Activated CD4-positive, alpha-beta T cell treated with anti-CD3 and anti-CD28 coated beads, Interleukin-2, amount 10 ng/mL, durations not matched to agents 7 days and 5 days (primary cell): ENCODE results near the gene PDCD4. TPM values are rescaled to one million over a fixed set of nuclear protein-coding genes. Genes with fewer than 3 reads are reported as not detected.

Experiments
- CTCF ChIA-PET: fragments of 350-600 bp; sonication (Branson Sonifier 250); formaldehyde crosslinking; loops from one replicate; lab custom pipeline; 2021; ENCODE audit warnings: antibody characterized with exemption; lab: Charles Lee
- POLR2A ChIA-PET: fragments of 350-600 bp; sonication (Branson Sonifier 250); formaldehyde crosslinking; loops from one replicate; lab custom pipeline; 2021; ENCODE audit warnings: antibody characterized with exemption; lab: Charles Lee
- DNase-seq: peaks from one replicate; pipeline ENCODE4 v3.0.0-alpha.2; 2020
- H3K27ac Mint-ChIP-seq: one replicate; pipeline ENCODE4 v1.8.0; 2021; ENCODE audit warnings: mild to moderate bottlenecking, moderate library complexity, mixed read lengths
- H3K27me3 Mint-ChIP-seq: one replicate; pipeline ENCODE4 v1.8.0; 2021; ENCODE audit warnings: mixed read lengths
- H3K36me3 Mint-ChIP-seq: one replicate; pipeline ENCODE4 v1.8.0; 2021; ENCODE audit warnings: low read depth, mixed read lengths
- H3K4me1 Mint-ChIP-seq: one replicate; pipeline ENCODE4 v1.8.0; 2021; ENCODE audit warnings: mixed read lengths
- H3K4me3 Mint-ChIP-seq: one replicate; pipeline ENCODE4 v1.8.0; 2021; ENCODE audit warnings: mild to moderate bottlenecking, moderate library complexity, mixed read lengths
- H3K9me3 Mint-ChIP-seq: one replicate; pipeline ENCODE4 v1.8.0; 2021; ENCODE audit warnings: mixed read lengths
- total RNA-seq, 2 experiments: library from RNA; stranded (reverse); gene quantifications; one replicate each; pipeline ENCODE4 v1.2.3, GENCODE V29; 2021

PDCD4 gene
- total RNA-seq: 10 to 100 TPM; 63.8 to 81.0 TPM

DNA sequence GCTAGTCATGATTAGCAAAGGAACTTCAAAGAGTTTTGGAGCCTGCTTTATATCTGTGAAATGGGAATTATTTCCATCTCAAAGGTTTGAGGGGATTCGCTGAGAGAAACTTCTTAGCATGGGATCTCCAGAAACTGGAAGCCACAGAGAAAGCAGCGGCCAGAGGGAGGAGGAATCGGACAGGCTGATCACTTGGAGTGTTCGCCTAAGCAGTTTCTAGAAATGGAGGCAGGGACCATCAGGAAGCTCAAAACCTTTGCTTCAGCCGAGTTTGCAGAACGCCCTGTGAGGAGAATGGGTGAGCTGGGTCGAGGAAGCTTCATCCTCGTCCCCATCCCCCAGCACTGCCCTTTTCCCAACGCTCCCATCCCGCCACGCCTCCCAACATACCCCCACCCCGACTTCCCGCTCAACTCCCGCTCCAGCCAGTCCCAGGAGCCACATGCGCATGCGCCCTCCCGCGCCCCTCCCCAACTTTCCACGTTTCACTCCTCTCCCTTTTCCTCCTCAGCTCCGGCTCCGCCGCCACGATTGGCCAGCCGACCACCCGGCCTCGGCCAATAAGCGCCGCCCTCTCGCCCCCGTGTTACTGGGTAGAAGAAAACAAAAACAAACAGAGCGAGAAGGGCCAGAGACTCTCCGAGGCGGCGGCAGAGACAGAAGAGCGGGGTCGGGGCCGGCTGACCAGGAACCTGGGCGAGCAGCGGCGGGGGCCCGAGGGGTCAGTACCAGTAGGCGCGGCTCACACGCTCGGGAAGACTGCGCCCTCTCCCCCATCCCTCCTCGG lies at the start of gene PDCD4:
Gene PDCD4 (plus strand): TSS at position 631 of the 787 bp plus-strand sequence. CDS start 4,100 bp downstream, outside the sequence.
- peaks cover 7% of the 10 kb centered on the region for H3K36me3 Mint-ChIP-seq
- DNase-seq: peak; percentile 95
- peaks cover 72% of the 10 kb centered on the region for H3K4me1 Mint-ChIP-seq
- POLR2A ChIA-PET: interaction anchor here (0.7 to 1.0 kb wide), 2 partner anchors 12 to 115 kb away, joined by 3 read pairs; no protein-coding TSS in a partner anchor
- peak within 1 kb of the TSS; percentile 90 for H3K4me3 Mint-ChIP-seq
- H3K27me3 Mint-ChIP-seq: no peaks in the 10 kb centered on the region
- H3K27ac Mint-ChIP-seq: peak within 1 kb of the TSS; percentile 96
- H3K9me3 Mint-ChIP-seq: no peaks in the 10 kb centered on the region
- CTCF ChIA-PET: interaction anchor here (0.7 to 1.2 kb wide), 4 partner anchors 12 to 32 kb away, joined by 3 to 5 read pairs (median 3); no protein-coding TSS in a partner anchor

DNA sequence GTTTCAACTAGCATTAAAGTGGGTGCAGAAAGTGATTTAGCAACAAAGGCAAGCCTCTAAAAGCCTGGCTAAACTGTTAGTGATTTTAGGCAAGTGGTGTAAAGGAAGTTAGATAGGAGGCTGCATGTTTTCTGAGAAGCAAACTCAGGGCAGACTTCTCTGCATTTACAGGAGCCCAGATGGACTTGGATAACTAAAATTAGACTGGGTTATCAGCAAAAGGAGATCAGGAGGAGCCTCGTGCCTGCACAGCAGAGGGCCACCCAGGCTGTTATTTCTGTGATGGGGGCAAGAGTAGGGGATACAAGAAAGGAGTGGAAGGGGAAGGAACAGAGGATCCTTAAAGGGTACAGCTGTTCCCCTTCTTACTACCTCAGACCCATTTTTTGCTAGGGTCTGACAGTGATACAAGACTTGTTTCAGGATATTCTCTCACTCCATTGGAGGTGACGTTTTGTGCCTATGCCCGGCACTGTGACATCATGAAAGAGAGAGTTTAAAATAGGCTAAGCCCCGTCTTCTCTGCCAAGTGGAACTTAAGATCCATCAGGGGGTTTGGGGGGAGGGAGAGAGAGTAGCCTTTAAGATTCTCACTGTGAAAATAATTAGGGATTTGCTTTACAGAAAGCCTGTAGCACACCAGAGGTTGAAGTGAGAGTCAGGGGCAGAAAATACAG lies 49.6 kb upstream of the PDCD4 start:
- ChIA-PET POLR2A (no interaction called here), CTCF (interaction anchor here (1.0 to 4.1 kb wide), 4 partner anchors 13 to 19 kb away, joined by 3 to 17 read pairs (median 4); no protein-coding TSS in a partner anchor)
- H3K27me3 Mint-ChIP-seq: peaks cover 2% of the 10 kb centered on the region
- no peak overlapping the region for H3K4me3 Mint-ChIP-seq
- no peak overlapping the region for H3K27ac Mint-ChIP-seq
- no peak for DNase-seq
- no peaks in the 10 kb centered on the region for H3K9me3 Mint-ChIP-seq
- peaks cover 4% of the 10 kb centered on the region for H3K4me1 Mint-ChIP-seq
- H3K36me3 Mint-ChIP-seq: no peaks in the 10 kb centered on the region

DNA sequence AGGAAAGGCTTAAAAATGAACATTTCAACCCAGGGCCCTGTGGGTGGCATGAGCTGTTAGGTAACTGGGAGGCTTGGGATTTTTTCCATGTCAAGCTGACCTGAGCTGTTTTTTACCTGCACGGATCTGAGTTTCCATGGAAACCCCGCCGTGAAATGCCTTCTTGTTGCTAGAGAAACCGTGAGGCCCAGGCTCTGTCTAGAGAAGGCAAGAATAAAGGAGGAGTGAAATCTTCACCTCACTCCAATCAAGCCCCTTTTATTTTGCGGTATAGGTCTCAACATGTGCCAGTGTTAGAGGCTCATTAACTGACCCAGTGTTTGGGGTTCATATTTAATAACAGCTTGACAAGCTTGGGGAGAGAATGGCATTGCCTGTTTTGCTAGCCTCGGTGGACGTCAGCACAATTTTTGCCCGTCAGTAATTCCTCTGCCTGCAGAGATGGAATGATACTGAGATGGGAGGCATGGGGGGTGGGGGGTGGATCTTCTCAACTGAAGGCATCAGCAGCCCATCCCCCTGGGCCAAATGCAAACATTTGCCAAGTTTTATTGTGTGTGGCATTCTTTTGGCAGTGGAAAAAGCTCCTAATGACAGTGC lies 48.9 kb upstream of the PDCD4 start:
- CTCF ChIA-PET: interaction anchor here (0.7 to 1.3 kb wide), 3 partner anchors 13 to 19 kb away, joined by 3 to 4 read pairs (median 3); no protein-coding TSS in a partner anchor
- Mint-ChIP-seq H3K4me3 (no peak overlapping the region), H3K9me3 (no peaks in the 10 kb centered on the region), H3K4me1 (no peaks in the 10 kb centered on the region), H3K27me3 (peaks cover 2% of the 10 kb centered on the region), H3K27ac (no peak overlapping the region), H3K36me3 (no peaks in the 10 kb centered on the region)
- POLR2A ChIA-PET: no interaction called here
- DNase-seq: no peak

DNA sequence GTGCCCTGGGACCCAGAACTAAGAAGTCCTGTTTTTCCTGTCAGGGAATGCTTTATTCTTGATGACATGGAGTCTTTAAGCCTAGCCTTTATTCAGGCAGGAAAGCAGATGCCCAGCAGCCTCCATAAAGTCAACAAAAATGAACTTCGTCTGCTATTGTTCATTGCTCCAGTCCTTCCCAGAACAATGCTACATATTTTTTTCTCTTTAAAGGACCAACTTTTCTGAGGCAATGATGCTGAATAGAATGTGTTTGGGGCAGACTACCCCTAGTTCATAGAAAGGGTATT lies 47.6 kb upstream of the PDCD4 start:
- ChIA-PET POLR2A (no interaction called here), CTCF (no interaction called here)
- Mint-ChIP-seq H3K27ac (no peak overlapping the region), H3K9me3 (no peaks in the 10 kb centered on the region), H3K27me3 (peaks cover 2% of the 10 kb centered on the region), H3K4me1 (no peaks in the 10 kb centered on the region), H3K4me3 (no peak overlapping the region), H3K36me3 (no peaks in the 10 kb centered on the region)
- DNase-seq: no peak

DNA sequence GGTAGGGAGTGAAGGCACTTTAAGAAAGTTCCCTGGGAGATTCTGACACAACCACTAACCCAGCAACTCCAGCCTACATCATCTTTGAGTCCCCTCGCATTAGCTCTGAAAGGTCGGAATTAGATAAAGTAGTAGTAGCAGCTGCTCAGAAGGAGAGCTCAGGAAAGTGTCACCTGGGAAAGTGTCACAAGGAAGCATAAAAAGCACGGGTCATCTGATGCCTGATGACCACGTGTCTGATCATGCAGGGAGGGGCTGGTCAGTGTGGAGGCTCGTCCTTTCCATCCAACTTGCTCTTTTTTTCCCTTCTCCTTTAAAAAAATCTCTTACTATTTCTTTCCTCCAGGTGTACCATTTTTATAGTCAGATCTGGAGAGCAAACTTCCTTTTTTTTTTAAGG lies 47.1 kb upstream of the PDCD4 start:
- CTCF ChIA-PET: interaction anchor here (1.5 kb wide), 1 partner anchor 17 kb away, joined by 3 read pairs; no protein-coding TSS in a partner anchor
- no peak overlapping the region for H3K27ac Mint-ChIP-seq
- H3K27me3 Mint-ChIP-seq: peaks cover 2% of the 10 kb centered on the region
- no peak overlapping the region for H3K4me3 Mint-ChIP-seq
- no peak for DNase-seq
- no peaks in the 10 kb centered on the region for H3K9me3 Mint-ChIP-seq
- H3K4me1 Mint-ChIP-seq: no peaks in the 10 kb centered on the region
- POLR2A ChIA-PET: no interaction called here
- H3K36me3 Mint-ChIP-seq: no peaks in the 10 kb centered on the region

DNA sequence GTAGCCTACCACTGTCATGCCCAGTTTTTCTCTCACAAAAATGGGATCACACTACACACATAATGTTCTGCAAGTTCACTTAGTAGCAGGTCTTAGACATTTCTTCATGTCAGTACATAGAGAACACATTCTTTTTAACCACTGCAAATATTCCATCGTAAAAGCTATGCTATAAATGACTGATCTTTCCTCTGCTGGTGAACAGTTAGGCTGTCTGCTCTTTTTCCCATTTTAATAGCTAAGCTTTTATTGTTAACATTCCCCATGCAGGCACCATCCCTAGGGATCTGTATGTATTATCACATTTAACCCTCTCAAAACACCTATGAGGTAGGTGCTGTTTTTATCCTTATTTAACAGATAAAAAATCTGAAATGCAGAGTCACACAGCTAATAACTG lies 46.2 kb upstream of the PDCD4 start:
- H3K4me3 Mint-ChIP-seq: no peak overlapping the region
- no peaks in the 10 kb centered on the region for H3K4me1 Mint-ChIP-seq
- H3K36me3 Mint-ChIP-seq: no peaks in the 10 kb centered on the region
- ChIA-PET POLR2A (no interaction called here), CTCF (interaction anchor here (0.6 to 1.5 kb wide), 2 partner anchors 16 to 22 kb away, joined by 3 to 5 read pairs; no protein-coding TSS in a partner anchor)
- no peak for DNase-seq
- H3K27me3 Mint-ChIP-seq: peaks cover 2% of the 10 kb centered on the region
- no peaks in the 10 kb centered on the region for H3K9me3 Mint-ChIP-seq
- H3K27ac Mint-ChIP-seq: no peak overlapping the region

DNA sequence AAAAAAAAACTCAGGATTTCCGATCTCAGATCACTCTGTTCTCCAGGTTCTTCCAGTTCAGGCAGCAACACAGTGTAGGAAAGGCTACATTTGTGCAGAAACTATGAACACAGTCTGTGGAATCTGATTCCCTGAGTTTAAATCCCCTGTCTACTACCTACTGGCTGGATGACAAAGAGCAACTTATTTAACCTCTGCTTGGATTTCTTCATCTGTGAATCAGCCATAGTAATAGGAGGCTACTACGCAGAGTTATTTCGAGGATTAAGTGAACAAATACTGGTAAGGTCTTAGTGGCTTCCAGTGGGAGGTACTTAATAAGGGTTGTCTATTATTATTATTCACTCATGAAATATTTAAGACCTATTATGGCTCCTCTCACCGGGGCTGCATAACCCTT lies 44.3 kb upstream of the PDCD4 start:
- POLR2A ChIA-PET: no interaction called here
- no peaks in the 10 kb centered on the region for H3K9me3 Mint-ChIP-seq
- H3K27ac Mint-ChIP-seq: no peak overlapping the region
- CTCF ChIA-PET: interaction anchor here (1.5 to 1.7 kb wide), 2 partner anchors 9 to 81 kb away, joined by 3 to 6 read pairs; no protein-coding TSS in a partner anchor
- DNase-seq: no peak
- no peak overlapping the region for H3K4me3 Mint-ChIP-seq
- peaks cover 2% of the 10 kb centered on the region for H3K27me3 Mint-ChIP-seq
- no peaks in the 10 kb centered on the region for H3K36me3 Mint-ChIP-seq
- H3K4me1 Mint-ChIP-seq: peaks cover 3% of the 10 kb centered on the region

DNA sequence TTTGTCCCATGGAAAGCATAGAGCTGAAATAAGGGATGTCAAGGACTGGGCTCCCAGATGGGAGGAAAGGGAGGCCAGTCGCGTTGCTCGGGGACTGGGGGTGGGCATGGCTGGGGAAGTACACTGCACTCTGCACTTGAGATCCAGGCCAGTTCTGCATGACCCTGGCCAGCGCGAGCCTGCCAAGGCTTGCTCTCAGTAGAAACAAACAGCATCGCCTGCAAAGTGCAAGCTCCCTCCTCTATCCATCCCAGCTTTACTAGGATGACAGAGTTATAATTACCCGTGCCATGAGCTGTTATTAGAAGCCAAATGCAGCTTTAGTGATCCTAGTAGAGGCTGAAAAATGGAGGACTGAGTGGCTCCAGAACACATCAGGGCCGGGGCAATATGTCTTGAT lies 43.9 kb upstream of the PDCD4 start:
- Mint-ChIP-seq H3K9me3 (no peaks in the 10 kb centered on the region), H3K4me1 (peaks cover 6% of the 10 kb centered on the region), H3K36me3 (no peaks in the 10 kb centered on the region), H3K27me3 (peaks cover 2% of the 10 kb centered on the region), H3K27ac (no peak overlapping the region), H3K4me3 (no peak overlapping the region)
- CTCF ChIA-PET: interaction anchor here (1.5 to 1.7 kb wide), 2 partner anchors 9 to 82 kb away, joined by 3 to 6 read pairs; no protein-coding TSS in a partner anchor
- POLR2A ChIA-PET: no interaction called here
- DNase-seq: no peak

DNA sequence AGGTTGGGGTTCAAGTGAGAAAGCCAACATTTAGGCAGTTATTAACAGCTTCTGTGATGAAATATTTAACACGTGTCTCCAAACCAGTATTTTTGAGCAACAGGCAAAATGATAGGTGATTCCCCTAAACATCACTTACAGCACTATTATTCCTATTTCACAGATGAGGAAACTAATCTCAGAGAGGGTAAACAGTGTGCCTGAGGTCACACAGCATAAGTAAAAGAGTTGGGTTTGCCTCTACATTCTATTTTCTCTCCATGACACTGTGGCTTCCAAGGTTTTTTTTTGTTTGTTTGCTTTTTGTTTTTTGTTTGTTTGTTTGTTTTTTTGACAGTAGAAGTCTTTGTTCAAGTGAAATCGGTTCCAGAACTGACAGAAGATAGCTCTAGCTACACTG lies 43.2 kb upstream of the PDCD4 start:
- Mint-ChIP-seq H3K27ac (no peak overlapping the region), H3K4me3 (no peak overlapping the region), H3K36me3 (no peaks in the 10 kb centered on the region), H3K27me3 (peaks cover 2% of the 10 kb centered on the region), H3K9me3 (no peaks in the 10 kb centered on the region), H3K4me1 (peaks cover 9% of the 10 kb centered on the region)
- no peak for DNase-seq
- ChIA-PET POLR2A (no interaction called here), CTCF (interaction anchor here (0.6 to 1.7 kb wide), 3 partner anchors 10 to 611 kb away, joined by 4 to 6 read pairs (median 4); no protein-coding TSS in a partner anchor)

DNA sequence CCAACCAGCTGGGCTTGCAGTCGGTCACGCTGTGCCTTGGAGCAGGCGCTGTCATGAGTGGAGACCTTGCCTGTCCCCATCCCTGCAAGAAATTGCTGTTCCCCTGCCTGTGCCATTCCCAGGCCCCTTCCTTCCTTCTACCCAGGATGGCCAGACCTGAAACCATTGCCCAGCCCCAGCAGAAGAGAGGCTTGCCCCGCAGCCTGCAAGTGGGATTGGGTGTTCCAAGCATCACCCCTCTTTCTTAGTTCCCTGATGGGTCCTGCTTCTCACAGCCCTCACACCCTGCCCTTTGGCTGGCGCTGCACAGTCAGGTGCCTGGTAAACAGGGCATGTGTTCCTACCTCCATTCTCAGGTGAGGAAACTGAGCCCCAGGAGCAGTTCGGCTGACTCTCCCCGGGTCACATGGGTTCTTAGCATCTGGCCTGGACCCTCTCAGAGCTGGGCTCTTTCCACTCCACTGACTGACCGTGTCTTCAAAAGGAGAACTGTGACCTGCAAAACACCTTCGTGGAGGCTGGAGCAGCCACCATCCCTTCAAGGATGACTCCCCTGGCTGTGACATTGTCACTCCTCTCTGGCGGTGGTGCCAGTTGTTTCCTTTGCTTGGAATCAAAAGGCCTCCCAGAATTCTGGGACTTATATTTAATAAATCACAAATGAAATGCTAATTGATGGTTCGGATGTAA lies 41.9 kb upstream of the PDCD4 start:
- no peaks in the 10 kb centered on the region for H3K36me3 Mint-ChIP-seq
- H3K4me1 Mint-ChIP-seq: peaks cover 21% of the 10 kb centered on the region
- CTCF ChIA-PET: no interaction called here
- H3K4me3 Mint-ChIP-seq: no peak overlapping the region
- POLR2A ChIA-PET: no interaction called here
- H3K27ac Mint-ChIP-seq: peak overlapping the region; percentile 13
- no peaks in the 10 kb centered on the region for H3K9me3 Mint-ChIP-seq
- H3K27me3 Mint-ChIP-seq: peaks cover 2% of the 10 kb centered on the region
- DNase-seq: no peak

DNA sequence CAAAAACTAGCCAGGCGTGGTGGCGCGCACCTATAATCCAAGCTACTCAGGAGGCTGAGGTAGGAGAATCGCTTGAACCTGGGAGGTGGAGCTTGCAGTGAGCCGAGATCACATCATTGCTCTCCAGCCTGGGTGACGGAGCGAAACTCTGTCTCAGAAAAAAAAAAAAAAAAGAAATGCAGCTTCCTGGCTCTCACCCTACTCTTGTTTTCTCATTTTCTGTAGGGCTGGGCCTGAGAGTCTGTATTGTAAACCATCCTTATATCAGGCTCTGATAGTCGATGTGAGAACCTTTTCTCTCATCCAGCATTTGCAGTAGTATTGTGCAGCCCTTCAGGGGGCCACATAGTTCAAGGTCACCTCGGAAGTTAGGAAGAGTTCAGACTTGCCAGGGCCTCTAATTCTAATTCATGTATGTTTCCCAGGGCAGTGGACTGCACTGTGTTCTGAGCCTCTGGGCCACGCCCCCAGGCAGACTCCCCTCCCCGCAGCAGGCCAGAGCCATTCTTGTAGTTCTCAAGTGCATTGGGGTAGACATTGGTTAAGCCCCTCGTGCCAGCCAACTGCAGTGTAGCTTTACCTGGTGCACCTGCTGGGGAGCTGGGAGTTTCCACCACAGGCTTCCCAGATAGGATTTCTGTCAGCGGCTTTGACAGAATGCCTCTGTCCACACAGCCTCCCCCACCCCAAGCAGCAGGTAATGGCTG lies 38.3 kb upstream of the PDCD4 start:
- H3K27ac Mint-ChIP-seq: peak overlapping the region; percentile 48
- H3K4me1 Mint-ChIP-seq: peaks cover 36% of the 10 kb centered on the region
- H3K36me3 Mint-ChIP-seq: no peaks in the 10 kb centered on the region
- no peak overlapping the region for H3K4me3 Mint-ChIP-seq
- ChIA-PET CTCF (interaction anchor here (0.8 to 1.4 kb wide), 4 partner anchors 14 to 35 kb away, joined by 3 to 4 read pairs (median 3); no protein-coding TSS in a partner anchor), POLR2A (no interaction called here)
- no peak for DNase-seq
- H3K27me3 Mint-ChIP-seq: no peaks in the 10 kb centered on the region
- no peaks in the 10 kb centered on the region for H3K9me3 Mint-ChIP-seq
